ENCODE data around the gene IQCN. TPM values are rescaled to one million over a fixed set of nuclear protein-coding genes. Genes with fewer than 3 reads are reported as not detected.
"Not testable (repeated sequence)": the region's sequence is repeated elsewhere in the genome, so short reads cannot be mapped to it uniquely, and the experiment has no call there.

IQCN gene
- total RNA-seq, 2 experiments from 2014 or later: 6.3 to 7.2 TPM

DNA sequence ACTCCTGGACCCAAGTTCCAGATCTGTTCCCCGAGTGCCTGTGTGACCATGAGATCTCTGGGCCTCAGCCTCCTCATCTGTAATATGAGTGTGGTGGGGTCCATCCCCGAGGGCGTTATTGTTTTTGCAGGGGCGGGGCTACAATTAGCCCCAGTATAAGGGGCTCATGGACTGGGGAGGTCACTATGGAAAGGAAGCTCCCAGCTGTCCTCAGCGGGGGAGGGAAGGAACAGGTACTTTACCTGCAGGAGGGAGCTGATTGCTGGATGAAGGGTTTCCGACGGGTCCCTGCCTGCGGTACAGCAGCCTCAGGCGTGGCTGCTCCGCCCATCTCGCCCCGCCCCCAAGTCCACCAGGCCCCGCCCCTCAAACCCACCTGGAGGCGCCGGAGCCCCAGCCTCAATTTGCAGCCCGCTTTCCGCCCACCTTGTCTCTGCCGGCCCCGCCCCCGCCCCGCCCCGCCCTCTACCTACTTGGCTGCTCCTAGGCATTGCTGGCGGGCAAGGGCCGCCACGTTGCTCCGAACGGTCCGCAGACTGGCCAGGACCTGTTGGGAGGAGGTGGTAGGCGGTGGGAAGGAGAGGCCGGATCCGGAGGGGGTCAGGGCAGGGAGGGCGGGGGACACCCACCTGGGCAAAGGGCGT, 53.5 kb downstream of the IQCN start:
- Mint-ChIP-seq H3K4me3 (no peak overlapping the region), H3K9me3 (no peaks in the 10 kb centered on the region), H3K27ac (no peak overlapping the region), H3K27me3 (peaks cover 30% of the 10 kb centered on the region), H3K4me1 (peaks cover 18% of the 10 kb centered on the region), H3K36me3 (ENCODE audit: low read depth) (no peaks in the 10 kb centered on the region)
- POLR2A ChIA-PET: no interaction called here
- CTCF ChIA-PET: interaction anchor here (0.8 to 2.1 kb wide), 7 partner anchors 16 to 288 kb away, joined by 3 to 7 read pairs (median 3); partner anchors contain the start of gene CCDC124
- no peak for DNase-seq

DNA sequence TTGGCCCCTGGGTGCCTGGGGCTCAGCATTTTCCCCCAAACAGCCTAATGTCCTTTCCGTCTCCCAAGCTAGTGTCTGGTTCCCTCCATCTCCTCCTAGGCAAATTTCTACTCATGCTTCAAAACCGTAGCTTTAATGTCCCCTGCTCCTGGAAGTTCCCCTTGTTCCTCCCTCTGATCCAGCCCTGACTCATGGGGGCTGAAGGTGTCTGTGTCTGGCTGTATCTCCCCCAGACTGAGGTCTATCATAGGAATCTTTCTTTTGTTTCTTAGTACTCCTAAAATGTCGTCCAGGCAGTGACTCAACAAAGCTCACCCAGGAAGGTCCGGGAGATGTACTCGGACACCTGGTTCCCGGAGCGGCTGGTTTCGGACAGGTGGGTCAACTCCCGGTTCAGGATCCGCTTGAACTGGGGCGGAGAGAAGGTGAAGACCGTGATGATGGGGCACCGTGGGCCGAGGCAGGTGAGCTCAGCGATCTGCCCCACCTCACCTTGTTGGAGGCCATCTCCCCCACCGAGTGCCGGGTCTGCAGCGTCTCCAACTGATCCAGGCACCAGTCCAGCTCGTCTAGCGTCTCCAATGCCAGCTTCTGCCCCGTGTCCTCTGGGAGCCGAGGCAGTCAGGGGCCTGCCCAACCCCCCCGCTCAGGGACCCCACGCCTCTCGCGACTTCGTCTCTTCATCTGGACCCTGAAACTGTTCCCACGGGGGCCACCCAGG, 54.2 kb downstream of the IQCN start:
- CTCF ChIA-PET: interaction anchor here (0.7 to 2.1 kb wide), 8 partner anchors 11 to 287 kb away, joined by 3 to 7 read pairs (median 3); partner anchors contain the start of gene CCDC124
- Mint-ChIP-seq H3K27me3 (peaks cover 24% of the 10 kb centered on the region), H3K4me3 (no peak overlapping the region), H3K36me3 (ENCODE audit: low read depth) (no peaks in the 10 kb centered on the region), H3K4me1 (peaks cover 15% of the 10 kb centered on the region), H3K9me3 (no peaks in the 10 kb centered on the region), H3K27ac (no peak overlapping the region)
- no peak for DNase-seq
- POLR2A ChIA-PET: no interaction called here

DNA sequence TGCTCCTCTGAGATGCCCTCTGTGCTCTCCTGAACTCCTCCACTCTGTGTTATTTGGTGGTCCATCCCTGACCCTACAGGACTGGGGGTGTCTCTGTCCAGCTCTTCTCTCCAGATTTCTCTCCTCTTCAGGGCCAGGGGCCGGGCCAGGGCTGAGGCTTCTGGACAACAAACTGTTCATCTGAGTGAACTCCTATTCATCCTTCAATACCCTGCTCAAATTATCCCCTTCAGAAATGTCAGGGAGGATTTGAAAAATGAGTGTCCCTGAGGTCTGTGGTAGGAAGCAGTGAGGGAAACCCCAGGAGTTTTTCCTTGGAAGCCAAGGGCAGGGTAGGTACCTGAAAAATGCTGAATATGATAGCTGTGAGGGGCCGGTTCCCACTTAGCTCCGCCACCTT, 55.7 kb downstream of the IQCN start:
- Mint-ChIP-seq H3K27me3 (peaks cover 12% of the 10 kb centered on the region), H3K4me3 (no peak overlapping the region), H3K27ac (no peak overlapping the region), H3K9me3 (no peaks in the 10 kb centered on the region), H3K36me3 (ENCODE audit: low read depth) (no peaks in the 10 kb centered on the region), H3K4me1 (peaks cover 10% of the 10 kb centered on the region)
- no peak for DNase-seq
- POLR2A ChIA-PET: no interaction called here
- CTCF ChIA-PET: interaction anchor here (0.6 to 2.1 kb wide), 4 partner anchors 10 to 121 kb away, joined by 4 to 7 read pairs (median 4); no protein-coding TSS in a partner anchor

DNA sequence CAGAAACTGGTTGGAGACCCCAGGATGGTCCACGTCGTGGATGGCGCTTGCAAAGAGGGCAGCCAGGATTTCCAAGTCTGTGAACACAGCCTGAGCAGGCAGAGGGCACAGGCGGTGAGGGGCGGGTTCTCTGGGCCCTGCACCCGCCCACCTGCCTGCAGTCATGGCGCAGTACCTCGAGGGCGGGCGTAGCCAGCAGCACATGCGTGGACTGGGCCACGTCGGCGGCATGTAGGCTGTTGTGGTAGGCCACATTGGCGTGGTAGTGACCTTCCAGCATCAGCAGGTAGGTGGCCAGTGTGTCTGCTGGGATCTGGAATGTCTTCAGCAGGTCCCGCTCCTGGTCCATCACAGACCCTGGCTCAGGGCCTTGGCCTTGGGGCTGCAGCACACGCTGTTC, 56.1 kb downstream of the IQCN start:
- CTCF ChIA-PET: interaction anchor here (1.4 kb wide), 1 partner anchor 9 kb away, joined by 4 read pairs; no protein-coding TSS in a partner anchor
- H3K4me3 Mint-ChIP-seq: no peak overlapping the region

DNA sequence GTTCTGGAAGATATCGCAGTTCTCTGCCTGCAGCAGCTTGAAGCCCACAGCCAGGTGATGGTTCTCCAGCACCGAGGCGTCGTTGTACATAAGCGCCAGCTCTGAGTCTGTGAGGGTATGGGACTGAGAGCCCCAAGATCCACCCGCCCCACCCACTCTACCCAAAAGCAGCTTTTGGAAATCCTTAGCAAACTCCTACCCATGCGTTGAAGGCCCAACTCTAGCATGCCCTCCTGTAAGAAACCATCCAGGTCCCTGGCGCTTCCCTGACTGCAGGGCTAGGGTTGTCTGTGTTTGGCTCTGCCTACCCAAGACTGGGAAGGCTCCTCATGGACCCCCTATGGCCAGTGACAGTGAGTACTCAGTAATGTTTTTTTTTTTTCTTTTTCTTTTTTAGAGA, 57.5 kb downstream of the IQCN start:
- peaks cover 10% of the 10 kb centered on the region for H3K4me1 Mint-ChIP-seq
- ChIA-PET CTCF (interaction anchor here (0.7 to 1.4 kb wide), 3 partner anchors 9 to 256 kb away, joined by 3 to 5 read pairs (median 3); no protein-coding TSS in a partner anchor), POLR2A (no interaction called here)
- H3K4me3 Mint-ChIP-seq: no peak overlapping the region
- H3K9me3 Mint-ChIP-seq: no peaks in the 10 kb centered on the region
- no peaks in the 10 kb centered on the region for H3K36me3 Mint-ChIP-seq (ENCODE audit: low read depth)
- no peak for DNase-seq
- H3K27ac Mint-ChIP-seq: no peak overlapping the region
- peaks cover 12% of the 10 kb centered on the region for H3K27me3 Mint-ChIP-seq

More for the DNA sequence above, 56.1 kb downstream of the IQCN start:
- POLR2A ChIA-PET: no interaction called here
- H3K4me1 Mint-ChIP-seq: peaks cover 10% of the 10 kb centered on the region
- no peak overlapping the region for H3K27ac Mint-ChIP-seq
- H3K27me3 Mint-ChIP-seq: peaks cover 12% of the 10 kb centered on the region
- no peaks in the 10 kb centered on the region for H3K36me3 Mint-ChIP-seq (ENCODE audit: low read depth)
- no peaks in the 10 kb centered on the region for H3K9me3 Mint-ChIP-seq
- DNase-seq: no peak

DNA sequence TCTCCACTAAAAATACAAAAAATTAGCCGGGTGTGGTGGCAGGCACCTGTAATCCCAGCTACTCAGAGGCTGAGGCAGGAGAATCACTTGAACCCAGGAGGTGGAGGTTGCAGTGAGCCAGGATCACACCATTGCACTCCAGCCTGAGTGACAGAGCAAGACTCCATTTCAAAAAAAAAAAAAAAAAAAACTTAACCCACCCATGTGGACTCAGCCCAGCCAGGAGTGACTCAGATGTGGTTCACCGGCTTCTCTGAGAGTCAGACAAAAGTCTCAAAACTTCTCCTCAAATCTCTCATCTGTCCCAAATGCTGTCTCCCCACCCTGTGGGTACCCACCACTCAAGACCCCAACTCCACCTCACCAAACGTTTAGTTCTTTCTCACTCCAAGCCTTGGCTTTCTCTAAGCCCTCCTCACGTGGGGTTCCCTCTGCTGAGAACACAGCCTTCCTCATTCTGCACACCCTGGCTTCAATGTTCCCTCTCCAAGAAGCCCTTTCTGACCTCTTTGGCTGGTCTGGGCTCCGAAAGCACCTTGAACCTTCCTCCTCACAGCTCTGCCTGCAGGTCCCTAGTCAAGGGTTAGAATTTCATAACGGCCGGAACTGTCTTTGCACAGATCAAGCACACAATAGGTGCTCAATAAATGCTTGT, 59.3 kb downstream of the IQCN start:
- H3K27me3 Mint-ChIP-seq: peaks cover 6% of the 10 kb centered on the region
- H3K9me3 Mint-ChIP-seq: no peaks in the 10 kb centered on the region
- ChIA-PET POLR2A (no interaction called here), CTCF (interaction anchor here (1.3 to 1.5 kb wide), 3 partner anchors 9 to 107 kb away, joined by 3 read pairs; no protein-coding TSS in a partner anchor)
- no peak for DNase-seq
- H3K36me3 Mint-ChIP-seq (ENCODE audit: low read depth): no peaks in the 10 kb centered on the region
- no peak overlapping the region for H3K27ac Mint-ChIP-seq
- H3K4me3 Mint-ChIP-seq: no peak overlapping the region
- peaks cover 6% of the 10 kb centered on the region for H3K4me1 Mint-ChIP-seq

DNA sequence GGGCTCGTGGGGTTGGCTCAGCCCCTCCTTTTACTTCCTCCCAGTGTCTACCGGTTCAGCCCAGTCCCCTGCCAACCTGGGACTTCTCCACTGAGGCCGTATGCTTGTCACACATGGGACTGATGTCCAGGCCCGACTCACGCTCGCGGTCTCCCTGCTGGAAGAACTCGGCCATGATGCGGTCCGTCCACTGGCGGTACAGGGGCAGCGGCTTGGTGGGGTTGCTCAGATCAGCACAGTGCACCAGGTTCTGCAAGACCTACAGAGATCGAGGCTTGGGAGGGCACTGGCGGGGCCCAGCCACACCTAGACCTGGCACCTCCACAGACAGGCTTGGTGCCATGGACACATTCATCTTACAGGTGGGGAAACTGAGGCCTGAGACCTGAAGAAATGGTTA, 62.6 kb downstream of the IQCN start:
- ChIA-PET POLR2A (no interaction called here), CTCF (interaction anchor here (1.0 kb wide), 2 partner anchors 40 to 109 kb away, joined by 3 to 4 read pairs; no protein-coding TSS in a partner anchor)
- no peaks in the 10 kb centered on the region for H3K36me3 Mint-ChIP-seq (ENCODE audit: low read depth)
- no peak for DNase-seq
- H3K4me3 Mint-ChIP-seq: no peak overlapping the region
- H3K27ac Mint-ChIP-seq: no peak overlapping the region
- peaks cover 7% of the 10 kb centered on the region for H3K27me3 Mint-ChIP-seq
- no peaks in the 10 kb centered on the region for H3K9me3 Mint-ChIP-seq
- H3K4me1 Mint-ChIP-seq: peaks cover 7% of the 10 kb centered on the region

DNA sequence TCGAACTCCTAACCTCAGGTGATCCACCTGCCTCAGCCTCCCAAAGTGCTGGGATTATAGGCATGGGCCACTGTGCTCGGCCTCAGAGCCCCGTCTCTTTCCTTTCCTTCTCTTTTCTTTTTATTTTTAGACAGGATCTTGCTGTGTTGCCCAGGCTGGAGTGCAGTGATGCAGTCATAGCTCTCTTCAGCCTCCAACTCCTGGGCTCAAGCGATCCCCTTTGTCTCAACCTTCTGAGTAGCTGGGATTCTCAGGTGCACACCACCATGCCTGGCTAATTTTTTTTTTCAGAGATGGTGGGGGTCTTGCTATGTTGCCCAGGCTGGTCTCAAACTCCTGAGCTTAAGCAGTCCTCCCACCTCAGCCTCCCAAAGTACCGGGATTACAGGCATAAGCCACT, 64.3 kb downstream of the IQCN start:
- H3K4me3 Mint-ChIP-seq; H3K27ac Mint-ChIP-seq; DNase-seq; POLR2A ChIA-PET; H3K27me3 Mint-ChIP-seq; H3K4me1 Mint-ChIP-seq; H3K9me3 Mint-ChIP-seq; H3K36me3 Mint-ChIP-seq (ENCODE audit: low read depth): not testable (repeated sequence)
- CTCF ChIA-PET: interaction anchor here (0.6 to 4.3 kb wide), 9 partner anchors 14 to 432 kb away, joined by 3 to 21 read pairs (median 4); no protein-coding TSS in a partner anchor

DNA sequence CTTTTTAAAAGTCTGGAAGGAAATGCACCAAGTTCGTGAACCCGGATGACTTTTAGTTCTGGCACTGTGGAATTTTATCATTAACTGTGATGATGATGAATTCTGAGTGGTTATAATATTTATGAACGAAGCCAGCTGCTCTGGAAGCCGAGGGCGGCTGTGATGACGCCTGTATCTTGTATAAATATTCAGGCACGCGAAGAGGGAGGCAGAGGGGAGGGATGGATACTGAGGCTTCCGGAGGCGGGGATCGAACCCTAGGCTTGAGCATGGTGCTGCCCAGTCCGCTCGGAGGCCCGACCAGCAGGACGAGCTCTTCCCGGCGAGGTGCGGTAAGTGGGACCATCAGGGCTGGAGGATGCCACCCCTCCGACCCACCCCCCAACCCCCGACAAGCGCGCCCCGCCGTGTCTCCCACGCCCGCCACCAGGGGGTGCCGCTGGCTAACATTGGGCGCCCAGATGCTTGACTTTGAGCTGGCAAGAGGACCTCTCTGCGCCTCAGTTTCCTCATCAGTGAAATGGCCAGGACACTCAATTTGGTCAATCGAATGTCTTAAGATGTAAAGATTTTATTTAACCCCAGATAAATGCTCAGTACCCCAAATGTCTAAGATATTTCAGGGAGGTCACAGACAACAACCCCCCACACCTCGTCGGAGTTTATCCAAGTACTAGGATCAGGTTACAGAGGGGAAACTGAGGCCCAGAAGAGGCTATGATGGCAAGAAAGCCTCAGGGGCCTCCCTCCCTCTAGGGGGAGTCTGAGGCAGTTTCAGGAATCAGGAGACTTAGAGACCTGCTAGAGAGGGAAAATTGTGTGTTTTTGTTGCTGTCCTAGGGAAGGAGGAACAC, 65.9 kb downstream of the IQCN start:
- ChIA-PET CTCF (interaction anchor here (0.6 to 4.3 kb wide), 14 partner anchors 8 to 202 kb away, joined by 3 to 21 read pairs (median 3); partner anchors contain the start of gene JUND), POLR2A (no interaction called here)
- H3K36me3 Mint-ChIP-seq (ENCODE audit: low read depth): no peaks in the 10 kb centered on the region

More for the DNA sequence above, 65.9 kb downstream of the IQCN start:
- no peaks in the 10 kb centered on the region for H3K9me3 Mint-ChIP-seq
- H3K4me3 Mint-ChIP-seq: no peak overlapping the region
- peak; percentile 54 for DNase-seq
- H3K27me3 Mint-ChIP-seq: peaks cover 7% of the 10 kb centered on the region
- H3K27ac Mint-ChIP-seq: no peak overlapping the region
- peaks cover 10% of the 10 kb centered on the region for H3K4me1 Mint-ChIP-seq

Small RNA genes lying within 50 kb of the gene (microRNA-seq; reads per million reads assigned to microRNA genes)
- gene MIR3188 (ENCODE audit: borderline microRNAs expressed, borderline replicate concordance): 2.7 reads per million, percentile 13 among the genes with 10 or more reads in this experiment

Other genes starting within 250 kb of the IQCN start
- gene IL12RB1, start 187.5 kb downstream of the IQCN start, total RNA-seq: 10 to 100 TPM; 81.8 to 86.8 TPM
- gene MAST3, start 176.7 kb downstream of the IQCN start, total RNA-seq: 10 to 100 TPM; 31.0 to 35.8 TPM
- 10 to 100 TPM; 12.6 to 13.1 TPM for gene PIK3R2, start 121.3 kb downstream of the IQCN start, total RNA-seq
- gene IFI30, start 100.6 kb downstream of the IQCN start, total RNA-seq: 10 to 100 TPM; 54.1 to 58.9 TPM
- 1 to 10 TPM; 6.1 to 6.5 TPM for gene MPV17L2, start 81.2 kb downstream of the IQCN start, total RNA-seq
- gene RAB3A, start 70.4 kb downstream of the IQCN start, total RNA-seq: 1 to 10 TPM; 4.0 to 5.2 TPM
- gene PDE4C, start 48.0 kb downstream of the IQCN start, total RNA-seq: under 1 TPM in 1 of 2 experiments, not detected in 1; 0.15 TPM
- 100 to 1,000 TPM; 343 to 347 TPM for gene JUND, start 7.2 kb upstream of the IQCN start, total RNA-seq
- gene LSM4, start 48.6 kb upstream of the IQCN start, total RNA-seq: 100 to 1,000 TPM; 156 to 181 TPM
- gene PGPEP1, start 66.1 kb upstream of the IQCN start, total RNA-seq: 10 to 100 TPM; 24.1 to 24.8 TPM
- not detected for gene GDF15, start 111.7 kb upstream of the IQCN start, total RNA-seq
- not detected for gene LRRC25, start 123.2 kb upstream of the IQCN start, total RNA-seq
- 100 to 1,000 TPM; 112 to 123 TPM for gene SSBP4, start 144.9 kb upstream of the IQCN start, total RNA-seq
- 10 to 100 TPM; 10.7 to 12.1 TPM for gene ISYNA1, start 163.7 kb upstream of the IQCN start, total RNA-seq
- gene ELL, start 247.6 kb upstream of the IQCN start, total RNA-seq: 10 to 100 TPM; 20.3 to 20.9 TPM

All from activated CD4-positive, alpha-beta T cell treated with anti-CD3 and anti-CD28 coated beads, Interleukin-2, amount 10 ng/mL, durations not matched to agents 7 days and 5 days (primary cell).